ENCODE measurements around the gene ADCY4.

DNA sequence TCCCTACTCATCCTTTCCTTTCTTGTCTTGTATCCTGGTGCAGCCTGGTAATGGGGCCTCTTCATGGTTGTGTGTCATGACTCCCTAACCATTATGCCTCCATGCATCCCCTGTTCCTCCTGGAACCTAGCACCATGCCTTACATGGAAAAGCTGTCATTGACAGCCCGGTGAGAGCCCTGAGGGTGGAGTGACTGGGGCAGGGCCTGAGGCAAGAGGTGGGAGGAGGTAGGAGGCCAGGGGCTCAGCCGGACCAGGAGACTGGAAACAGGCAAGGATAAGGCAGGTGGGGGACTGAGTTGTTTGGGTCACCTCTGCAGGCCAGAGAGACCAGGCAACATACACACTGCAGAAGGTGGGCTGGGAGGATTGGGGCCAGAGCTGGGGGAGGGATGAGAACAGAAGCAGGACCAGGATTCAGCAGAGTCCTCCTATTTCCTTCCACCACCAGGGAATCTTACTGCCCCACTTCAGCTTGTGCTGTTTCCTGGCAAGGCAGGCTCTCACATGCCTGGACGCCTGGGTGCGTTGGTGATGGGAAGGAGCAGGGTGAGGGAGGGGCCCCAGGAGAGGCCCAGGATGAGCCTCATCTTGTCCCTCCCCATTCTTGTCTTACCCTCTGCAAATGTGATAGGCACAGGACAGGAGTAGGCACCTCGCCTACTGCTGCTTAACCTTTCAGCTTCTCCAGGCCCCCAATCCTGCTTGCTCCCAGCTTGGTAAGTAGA is 25.2 kb downstream of the ADCY4 start, which contains the start of gene LTB4R2:
- no peak for TF ChIP-seq CTCF (IDR thresholded peaks at IDR 0.05; ENCODE audit: insufficient read depth, low read length, poor library complexity, severe bottlenecking)
- no peak for TF ChIP-seq EZH2phosphoT487 (conservative IDR thresholded peaks at IDR 0.05; ENCODE audit: low read length)
